T-helper 22 cell (primary cell): ENCODE measurements around the gene OSBPL1A.

ENCODE experiments used
- DNase-seq: peaks from one replicate; pipeline ENCODE4 v3.0.0-alpha.2; 2020; ENCODE audit warnings: low read depth

OSBPL1A gene

GRCh38 chr18:24397694-24398368 is at the start of gene OSBPL1A:
OSBPL1A (minus strand) TSS chr18:24397824; CDS start chr18:24377533, 20,291 bp downstream.
- DNase-seq: peak; percentile 65

- no peak for DNase-seq
These were observed 49.4 kb upstream of the OSBPL1A start for GRCh38 chr18:24446953-24447538.

GRCh38 chr18:24446453-24446852 is 48.8 kb upstream of the OSBPL1A start:
- no peak for DNase-seq

GRCh38 chr18:24443870-24444269 is 46.2 kb upstream of the OSBPL1A start:
- no peak for DNase-seq

GRCh38 chr18:24436939-24437338 is 39.3 kb upstream of the OSBPL1A start:
- DNase-seq: no peak

GRCh38 chr18:24432618-24433017 is 35.0 kb upstream of the OSBPL1A start:
- DNase-seq: no peak

GRCh38 chr18:24429188-24429587 is 31.6 kb upstream of the OSBPL1A start:
- DNase-seq: no peak

- no peak for DNase-seq
These were observed 31.1 kb upstream of the OSBPL1A start for GRCh38 chr18:24428709-24429108.

- DNase-seq: no peak
These were observed 29.9 kb upstream of the OSBPL1A start for GRCh38 chr18:24427484-24427883.

- DNase-seq: peak; percentile 47
These were observed 29.0 kb upstream of the OSBPL1A start, which contains the start of gene IMPACT for GRCh38 chr18:24426398-24427294. IMPACT (plus strand) TSS chr18:24426670; CDS start chr18:24426757, 87 bp downstream.

GRCh38 chr18:24426073-24426397 is 28.4 kb upstream of the OSBPL1A start:
- DNase-seq: no peak

- no peak for DNase-seq
These were observed 24.2 kb upstream of the OSBPL1A start for GRCh38 chr18:24421831-24422230.

GRCh38 chr18:24420551-24420950 is 22.9 kb upstream of the OSBPL1A start:
- no peak for DNase-seq

- no peak for DNase-seq
These were observed 19.9 kb upstream of the OSBPL1A start for GRCh38 chr18:24417480-24417879.

- DNase-seq: no peak
These were observed 16.9 kb upstream of the OSBPL1A start for GRCh38 chr18:24414349-24415003.

- no peak for DNase-seq
These were observed 15.5 kb upstream of the OSBPL1A start for GRCh38 chr18:24413148-24413547.

GRCh38 chr18:24408496-24408895 is 10.9 kb upstream of the OSBPL1A start:
- no peak for DNase-seq

GRCh38 chr18:24404591-24404990 is 7.0 kb upstream of the OSBPL1A start:
- no peak for DNase-seq

- DNase-seq: no peak
These were observed 5.5 kb upstream of the OSBPL1A start for GRCh38 chr18:24403076-24403475.

GRCh38 chr18:24402209-24402785 is 4.7 kb upstream of the OSBPL1A start:
- DNase-seq: no peak

- DNase-seq: no peak
These were observed 3.0 kb upstream of the OSBPL1A start for GRCh38 chr18:24400587-24400986.

GRCh38 chr18:24398540-24398939 is 916 bp upstream of the OSBPL1A start:
- no peak for DNase-seq
